Mesothelial cell of epicardium (in vitro differentiated cells): Measurements from ENCODE around the gene MAGEA4. TPM values are rescaled to one million over a fixed set of nuclear protein-coding genes. Genes with fewer than 3 reads are reported as not detected.

ENCODE experiments used
- DNase-seq, 2 experiments: peaks; one replicate each; pipeline ENCODE4 v3.0.0; 2021; ENCODE audit warnings: low spot score in 2 of 2; ENCODE audit not compliant: unreplicated experiment in 2 of 2
- H3K27ac Mint-ChIP-seq: 2 replicates; pipeline ENCODE4 v1.8.0; 2021; ENCODE audit warnings: mixed read lengths
- H3K27me3 Mint-ChIP-seq: 2 replicates; pipeline ENCODE4 v1.8.0; 2021; ENCODE audit warnings: low read depth, mixed read lengths
- H3K36me3 Mint-ChIP-seq: 2 replicates; pipeline ENCODE4 v1.8.0; 2021; ENCODE audit warnings: mixed read lengths
- H3K4me1 Mint-ChIP-seq: 2 replicates; pipeline ENCODE4 v1.8.0; 2021; ENCODE audit warnings: mixed read lengths
- H3K4me3 Mint-ChIP-seq: 2 replicates; pipeline ENCODE4 v1.8.0; 2021; ENCODE audit warnings: mild to moderate bottlenecking, moderate library complexity, mixed read lengths
- H3K9me3 Mint-ChIP-seq: 2 replicates; pipeline ENCODE4 v1.8.0; 2021; ENCODE audit warnings: mixed read lengths
- CTCF ChIP-seq: fragments of 200-600 bp; sonication (generic); IDR thresholded peaks from one replicate; pipeline ENCODE4 v1.5.0; 2021; ENCODE audit warnings: antibody characterized with exemption; ENCODE audit not compliant: unreplicated experiment
- total RNA-seq: library from RNA; stranded (reverse); gene quantifications from 3 replicates; pipeline ENCODE4 v1.2.1, GENCODE V29; 2021

MAGEA4 gene
- not detected in 3 replicates for total RNA-seq

DNA sequence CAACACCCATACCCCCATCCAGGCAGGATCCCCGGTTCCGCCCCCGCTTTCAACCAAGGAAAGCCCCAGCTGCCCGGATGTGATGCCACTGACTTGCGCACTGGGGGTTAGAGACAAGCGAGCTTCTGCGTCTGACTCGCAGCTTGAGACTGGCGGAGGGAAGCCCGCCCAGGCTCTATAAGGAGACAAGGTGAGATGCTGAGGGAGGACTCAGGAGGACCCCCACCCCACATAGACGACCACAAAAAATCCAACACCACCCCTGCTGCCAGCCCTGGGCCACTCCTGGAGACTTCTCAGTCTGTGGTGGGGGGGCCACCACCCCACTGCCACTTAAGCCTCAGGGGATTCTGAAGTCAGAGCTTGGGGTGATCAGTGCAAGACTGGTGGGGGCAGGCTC is at the start of gene MAGEA4:
MAGEA4 (plus strand) TSS at position 110 of the 400 bp plus-strand sequence. CDS start 10,776 bp downstream, outside the sequence.
- H3K4me1 Mint-ChIP-seq, result no peaks in the 10 kb centered on the region
- H3K36me3 Mint-ChIP-seq, result no peaks in the 10 kb centered on the region
- no peak for TF ChIP-seq CTCF
- no peak for DNase-seq
- peaks cover 11% of the 10 kb centered on the region for H3K9me3 Mint-ChIP-seq
- no peak within 1 kb of the TSS for H3K4me3 Mint-ChIP-seq
- H3K27me3 Mint-ChIP-seq, result no peaks in the 10 kb centered on the region
- no peak within 1 kb of the TSS for H3K27ac Mint-ChIP-seq

DNA sequence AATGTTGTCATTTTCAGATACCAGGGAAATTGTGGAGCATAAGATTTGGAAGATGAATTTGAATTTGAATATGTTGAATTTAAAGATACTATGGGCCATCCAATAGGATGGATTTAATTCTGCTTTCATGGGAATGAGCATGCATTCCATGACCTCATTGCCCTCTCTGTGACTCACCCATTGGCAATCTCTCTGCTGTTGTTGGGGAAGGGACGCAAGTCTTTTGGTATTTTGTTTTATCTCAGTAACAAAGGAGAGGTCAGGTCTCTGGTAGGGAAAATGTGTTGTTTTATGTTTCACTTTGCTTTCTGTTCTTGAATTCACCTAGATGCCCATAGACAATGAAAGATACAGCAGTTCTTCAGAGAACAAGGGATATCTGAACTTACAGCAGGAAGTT is 42.1 kb upstream of the MAGEA4 start:
- Mint-ChIP-seq H3K36me3 (peaks cover 4% of the 10 kb centered on the region), H3K27me3 (no peaks in the 10 kb centered on the region), H3K27ac (no peak overlapping the region), H3K4me3 (no peak overlapping the region), H3K4me1 (peaks cover 23% of the 10 kb centered on the region), H3K9me3 (peaks cover 57% of the 10 kb centered on the region)
- DNase-seq, result no peak
- TF ChIP-seq CTCF, result no peak

- H3K4me3 Mint-ChIP-seq, result no peak overlapping the region
- no peaks in the 10 kb centered on the region for H3K27me3 Mint-ChIP-seq
- TF ChIP-seq CTCF, result no peak
- H3K4me1 Mint-ChIP-seq, result peaks cover 29% of the 10 kb centered on the region
- DNase-seq, result no peak
- H3K9me3 Mint-ChIP-seq, result peaks cover 53% of the 10 kb centered on the region
- H3K27ac Mint-ChIP-seq, result no peak overlapping the region
- peaks cover 4% of the 10 kb centered on the region for H3K36me3 Mint-ChIP-seq
These were observed 41.4 kb upstream of the MAGEA4 start for GRCh38 chrX:151871244-151871643.

DNA sequence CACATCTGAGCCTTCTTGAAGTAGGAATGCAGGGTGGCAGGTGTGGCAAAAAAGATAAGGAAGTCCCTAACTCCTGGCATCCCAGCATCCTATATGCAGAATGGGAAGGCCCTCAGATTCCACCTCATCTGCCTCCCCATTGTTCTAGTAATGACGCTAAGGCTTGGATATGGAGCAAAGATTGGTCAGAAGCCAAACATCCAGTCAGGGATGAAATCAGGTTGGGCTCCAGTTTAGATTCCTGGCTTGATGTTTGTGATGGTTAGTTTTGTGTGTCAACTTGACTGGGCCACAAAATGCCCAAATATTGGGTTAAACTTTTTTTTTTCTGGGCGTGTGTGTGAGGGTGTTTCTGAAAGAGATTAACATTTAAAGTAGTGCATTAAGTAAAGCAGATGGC is 39.6 kb upstream of the MAGEA4 start:
- TF ChIP-seq CTCF, result no peak
- H3K27me3 Mint-ChIP-seq, result no peaks in the 10 kb centered on the region
- peaks cover 31% of the 10 kb centered on the region for H3K4me1 Mint-ChIP-seq
- H3K4me3 Mint-ChIP-seq, result no peak overlapping the region
- no peak for DNase-seq
- peaks cover 2% of the 10 kb centered on the region for H3K36me3 Mint-ChIP-seq
- H3K27ac Mint-ChIP-seq, result no peak overlapping the region
- H3K9me3 Mint-ChIP-seq, result peaks cover 45% of the 10 kb centered on the region

DNA sequence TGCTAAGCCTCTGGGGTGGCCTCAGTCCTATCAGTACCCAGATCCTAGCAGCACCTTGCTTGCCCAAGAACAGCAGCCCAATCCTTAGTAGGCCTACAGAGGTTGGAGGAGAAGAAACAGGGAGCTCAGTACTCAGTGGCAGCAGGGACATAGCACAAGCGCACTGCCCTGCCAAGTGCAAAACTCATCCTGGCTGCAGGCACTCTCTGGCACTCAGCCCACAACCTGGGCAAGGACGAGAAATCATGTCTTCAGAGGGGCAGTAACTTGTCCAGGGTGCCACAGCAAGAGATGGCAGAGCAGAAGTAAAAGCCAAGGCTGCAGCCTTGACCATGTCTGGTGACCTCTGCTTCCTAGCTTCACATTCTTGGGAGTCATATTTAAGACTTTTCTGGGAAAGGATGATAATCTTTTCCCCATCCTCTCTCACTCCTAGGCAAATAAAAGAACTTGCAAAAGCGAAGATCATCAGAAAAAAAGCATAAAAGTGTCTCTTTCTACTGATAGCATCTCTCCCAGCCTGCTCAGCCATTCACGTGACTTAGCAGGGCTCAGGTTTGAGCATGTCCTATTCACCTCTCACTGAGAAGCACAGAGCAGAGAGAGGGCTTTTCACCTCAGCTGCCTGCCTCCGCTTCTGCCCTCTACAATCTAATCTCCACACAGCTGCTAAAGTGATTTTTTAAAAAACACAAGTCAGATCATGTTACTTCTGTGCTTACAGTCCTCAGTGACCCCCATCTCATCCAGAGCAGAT is 37.2 kb upstream of the MAGEA4 start:
- Mint-ChIP-seq H3K27ac (peak overlapping the region; percentile 83), H3K4me3 (no peak overlapping the region), H3K27me3 (no peaks in the 10 kb centered on the region), H3K4me1 (peaks cover 22% of the 10 kb centered on the region), H3K9me3 (peaks cover 40% of the 10 kb centered on the region), H3K36me3 (no peaks in the 10 kb centered on the region)
- no peak for TF ChIP-seq CTCF
- DNase-seq, result no peak
